GM12878 (cell line): ENCODE measurements around the gene GPR26. TPM values are rescaled to one million over a fixed set of nuclear protein-coding genes. Genes with fewer than 3 reads are reported as not detected.

Experiments used
- ATAC-seq: fragments of 200-7000 bp; cut with Tn5 transposase; 3 replicates; pipeline ENCODE4 v1.9.1; 2020; ENCODE audit warnings: mild to moderate bottlenecking, moderate library complexity
- BruUV-seq: library from RNA; stranded (reverse); fragments of 400-500 nt; replicated peaks from 2 replicates; lab custom pipeline; 2021; lab: Mats Ljungman, UMichigan
- CTCF ChIA-PET: fragments of 300-600 bp; sonication (Branson Sonifier 250); formaldehyde crosslinking; extraction: SDS; loops from one replicate; lab custom pipeline; 2021; ENCODE audit warnings: inconsistent platforms; lab: Yijun Ruan, JAX
- POLR2A ChIA-PET: fragments of 350-600 bp; formaldehyde crosslinking; extraction: SDS; loops from one replicate; lab custom pipeline; 2021; ENCODE audit warnings: inconsistent platforms; lab: Charles Lee
- RAD21 ChIA-PET: fragments of 300-600 bp; sonication (Branson Sonifier 250); formaldehyde crosslinking; loops from one replicate; lab custom pipeline; 2023; ENCODE audit warnings: antibody characterized with exemption; ENCODE audit not compliant: unreplicated experiment; lab: Charles Lee
- SMC1A ChIA-PET: fragments of 300-600 bp; sonication (Branson Sonifier 250); formaldehyde crosslinking; loops from one replicate; lab custom pipeline; 2023; ENCODE audit not compliant: unreplicated experiment, uncharacterized antibody; lab: Charles Lee
- DNase-seq: peaks from one replicate; pipeline ENCODE4 v3.0.0-alpha.2; 2011; ENCODE audit warnings: low read depth, low spot score
- FAIRE-seq: peaks from 3 replicates; lab custom pipeline; 2011; peaks lifted over from hg19 to GRCh38; lab: Jason Lieb, UNC
- H2AFZ ChIP-seq: 2 replicates; pipeline ENCODE4 v1.6.0; 2011; ENCODE audit warnings: low read depth, low read length, control low read depth; ENCODE audit not compliant: control insufficient read depth
- H3K27ac ChIP-seq: 2 replicates; pipeline ENCODE4 v1.5.1; 2011; ENCODE audit warnings: control low read depth; ENCODE audit not compliant: control insufficient read depth, insufficient read depth
- H3K27me3 ChIP-seq, 2 experiments: replicated peaks in 1 of 2; 2 replicates each; pipeline versions ENCODE4 v1.6.0 to v1.6.1; 2011; ENCODE audit warnings: low read length in 1 of 2; ENCODE audit not compliant: control insufficient read depth in 2 of 2, insufficient read depth in 2 of 2
- H3K36me3 ChIP-seq, 2 experiments: 2 replicates each; pipeline ENCODE4 v1.5.1; 2011; ENCODE audit warnings: low read length in 1 of 2; ENCODE audit not compliant: control insufficient read depth in 2 of 2, insufficient read depth in 2 of 2
- H3K4me1 ChIP-seq: 2 replicates; pipeline ENCODE4 v1.6.1; 2011; ENCODE audit warnings: mild to moderate bottlenecking, low read length, moderate library complexity, mixed read lengths; ENCODE audit not compliant: control insufficient read depth, insufficient read depth
- H3K4me2 ChIP-seq: 2 replicates; pipeline ENCODE4 v1.6.0; 2011; ENCODE audit warnings: control low read depth; ENCODE audit not compliant: control insufficient read depth, insufficient read depth
- H3K4me3 ChIP-seq: fragments of 200-600 bp; sonication (generic); 2 replicates; pipeline ENCODE4 v1.5.1; 2016
- H3K79me2 ChIP-seq: 2 replicates; pipeline ENCODE4 v1.6.0; 2011; ENCODE audit warnings: low read length; ENCODE audit not compliant: control insufficient read depth, insufficient read depth
- H3K9ac ChIP-seq: 2 replicates; pipeline ENCODE4 v1.8.0; 2011; ENCODE audit warnings: low read length, control low read depth, mixed read lengths; ENCODE audit not compliant: control insufficient read depth, insufficient read depth
- H3K9me3 ChIP-seq: replicated peaks from 3 replicates; pipeline ENCODE4 v1.5.1; 2011; ENCODE audit warnings: mild to moderate bottlenecking, low read length; ENCODE audit not compliant: control insufficient read depth, insufficient read depth
- H4K20me1 ChIP-seq: 2 replicates; pipeline ENCODE4 v1.6.0; 2011; ENCODE audit not compliant: control insufficient read depth, insufficient read depth
- BCL11A ChIP-seq: IDR thresholded peaks from 2 replicates; pipeline ENCODE4 v1.6.1; 2011; ENCODE audit warnings: low read depth, low read length
- BCL3 ChIP-seq: IDR thresholded peaks from 2 replicates; pipeline ENCODE4 v1.6.1; 2011; ENCODE audit warnings: borderline replicate concordance, low read depth, mild to moderate bottlenecking, moderate library complexity, low read length; ENCODE audit not compliant: insufficient read depth, poor library complexity, severe bottlenecking
- CHD1 ChIP-seq: IDR thresholded peaks from 2 replicates; pipeline ENCODE4 v1.6.1; 2012; ENCODE audit warnings: low read depth, low read length, improper control_type of control experiment
- GATAD2B ChIP-seq: fragments of 450-650 bp; conservative IDR thresholded peaks from 2 replicates; pipeline ENCODE4 v1.6.1; 2017; ENCODE audit warnings: low read depth, mild to moderate bottlenecking, moderate library complexity
- IKZF2 ChIP-seq, 2 experiments: fragments of 450-650 bp; IDR thresholded peaks; 2 replicates each; pipeline ENCODE4 v1.6.1; 2017; ENCODE audit warnings: mild to moderate bottlenecking in 2 of 2, moderate library complexity in 2 of 2
- LARP7 ChIP-seq: fragments of 450-650 bp; IDR thresholded peaks from 2 replicates; pipeline ENCODE4 v1.6.1; 2017; ENCODE audit warnings: mild to moderate bottlenecking
- MTA3 ChIP-seq: IDR thresholded peaks from 2 replicates; pipeline ENCODE4 v1.6.1; 2012; ENCODE audit warnings: low read length, inconsistent platforms, borderline replicate concordance
- NR2F1 ChIP-seq: fragments of 450-650 bp; conservative IDR thresholded peaks from 2 replicates; pipeline ENCODE4 v1.6.1; 2017; ENCODE audit warnings: mild to moderate bottlenecking
- RCOR1 ChIP-seq: conservative IDR thresholded peaks from 2 replicates; pipeline ENCODE4 v1.6.1; 2012; ENCODE audit warnings: low read depth, low read length, improper control_type of control experiment
- RFX5 ChIP-seq: IDR thresholded peaks from 2 replicates; pipeline ENCODE4 v1.6.1; 2011; ENCODE audit warnings: low read depth, low read length, improper control_type of control experiment
- STAT1 ChIP-seq: fragments of 450-650 bp; conservative IDR thresholded peaks from 2 replicates; pipeline ENCODE4 v1.6.1; 2014; ENCODE audit warnings: antibody characterized with exemption, mild to moderate bottlenecking
- TARDBP ChIP-seq: IDR thresholded peaks from 2 replicates; pipeline ENCODE4 v1.6.1; 2016; ENCODE audit warnings: borderline replicate concordance
- TCF3 ChIP-seq: IDR thresholded peaks from 2 replicates; pipeline ENCODE4 v1.6.1; 2012; ENCODE audit warnings: low read depth, mild to moderate bottlenecking, low read length, borderline replicate concordance; ENCODE audit not compliant: insufficient read depth
- WGBS: methylation state at CpG from one replicate; pipeline ENCODE4 v1.1.6; 2016; ENCODE audit warnings: low lambda C conversion rate; ENCODE audit not compliant: insufficient replicate concordance, insufficient coverage; ENCODE audit errors: missing lambda C conversion rate; 5-methylcytosine and 5-hydroxymethylcytosine counted together
- in situ Hi-C: fragments of 300-500 bp; cut with MboI; formaldehyde crosslinking; loops from 9 replicates; pipeline ENCODE4 v1.14.3; 2018; ENCODE audit warnings: mixed read lengths
- intact Hi-C: fragments of 100-400 bp; cut with micrococcal nuclease; formaldehyde crosslinking; loops from one replicate; pipeline ENCODE4 v1.14.2; 2022; ENCODE audit not compliant: unreplicated experiment
- polyA plus RNA-seq, 11 experiments: library from polyadenylated mRNA; depleted of rRNA in 4 of 11; unstranded in 6 of 11; stranded (reverse) in 5 of 11; fragments of >200 nt; fragmentation: Nextera tagmentation in 4 of 11; fragmentation: Illumina TruSeq in 1 of 11; extraction: Ambion mirVana in 4 of 11; extraction: Trizol in 1 of 11; gene quantifications; 1 replicate in 1 of 11; 2 replicates in 10 of 11; pipeline versions ENCODE4 v1.2.1 to v1.2.3, GENCODE V29; 2011 to 2016; ENCODE audit warnings: inconsistent platforms in 2 of 11, missing spikeins in 2 of 11, low read depth in 1 of 11
- total RNA-seq, 4 experiments: library from RNA; depleted of rRNA in 3 of 4; stranded (reverse); fragments of >200 nt in 3 of 4; fragmentation: Illumina TruSeq in 1 of 4; extraction: Trizol in 1 of 4; gene quantifications; 2 replicates each; pipeline versions ENCODE4 v1.2.1 to v1.2.3, GENCODE V29; 2013 to 2021
- TF ChIP-seq, protein P1 (sequence below): IDR thresholded peaks from 2 replicates; pipeline ENCODE4 v1.6.1; 2011; ENCODE audit warnings: borderline replicate concordance, low read depth, mild to moderate bottlenecking, moderate library complexity, mixed read lengths, low read length; ENCODE audit not compliant: insufficient read depth; ENCODE audit errors: extremely low read length
- TF ChIP-seq, protein P2 (sequence below): fragments of 450-650 bp; formaldehyde crosslinking; IDR thresholded peaks from 2 replicates; pipeline ENCODE4 v1.4.0; 2020; ENCODE audit warnings: mild to moderate bottlenecking, moderate library complexity

GPR26 gene
- total and polyA plus RNA-seq, 10 of the 15 experiments (the other 5 are each of a cell fraction or from before 2014, with no cell fraction given), result 0.01 to 0.03 TPM; not detected in 8

DNA sequence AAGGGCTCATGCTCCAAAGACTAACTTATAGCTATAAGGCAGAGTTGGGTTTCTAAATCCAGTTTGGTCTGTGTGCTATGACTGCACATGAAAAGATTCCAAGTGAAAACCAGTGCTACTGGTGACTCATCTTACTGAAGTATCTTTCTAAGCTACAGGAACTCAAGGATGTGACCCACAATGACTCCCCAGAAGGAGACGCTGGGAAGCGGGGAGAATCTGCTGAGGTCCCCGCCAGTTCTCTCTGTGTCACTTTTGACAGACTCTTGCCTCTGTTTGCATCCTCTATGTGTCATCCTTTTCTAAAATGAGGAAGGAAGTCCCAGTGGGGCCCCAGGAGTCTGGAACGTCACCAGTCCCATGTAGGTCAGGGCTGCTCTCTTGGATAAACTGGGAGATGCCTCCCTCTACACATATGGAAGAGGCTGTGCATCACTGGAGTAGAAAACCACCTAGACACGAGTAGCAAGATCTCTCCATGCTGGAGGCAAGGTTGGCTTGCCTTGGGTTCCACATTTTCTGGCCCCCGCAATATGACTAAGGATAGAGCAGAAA lies 28.8 kb upstream of the GPR26 start:
- FAIRE-seq, result no peak
- 13% methylated on average over 6 of the region's 6 CpGs for WGBS

More for the DNA sequence above, 28.8 kb upstream of the GPR26 start:
- in situ Hi-C loops, result no loop called here
- ATAC-seq (no peak), DNase-seq (no peak)
- intact Hi-C loops, result no loop called here
- Histone ChIP-seq H3K79me2 (no peaks in the 10 kb centered on the region), H3K36me3 (no peaks in the 10 kb centered on the region), H3K4me1 (no peaks in the 10 kb centered on the region), H3K9ac (no peak overlapping the region), H3K27me3 (peaks cover 3 to 9% of the 10 kb centered on the region in 2 experiments; a peak in 2 of 4 replicates), H3K27ac (no peak overlapping the region), H4K20me1 (no peaks in the 10 kb centered on the region), H3K4me3 (no peak overlapping the region), H3K9me3 (no peaks in the 10 kb centered on the region), H3K4me2 (no peak overlapping the region), H2AFZ (no peak overlapping the region)
- BruUV-seq, result no TSS peak
- ChIA-PET RAD21 (no interaction called here), SMC1A (interaction anchor here (0.6 kb wide), 1 partner anchor 16 kb away, joined by 3 read pairs; no protein-coding TSS in a partner anchor), POLR2A (interaction anchor here (0.6 kb wide), 1 partner anchor 92 kb away, joined by 3 read pairs; no protein-coding TSS in a partner anchor), CTCF (interaction anchor here (0.6 kb wide), 1 partner anchor 1285 kb away, joined by 3 read pairs; no protein-coding TSS in a partner anchor)
- TF ChIP-seq NR2F1 (no peak), BCL11A (no peak), TARDBP (no peak), STAT1 (no peak), LARP7 (no peak), IKZF2 (IDR thresholded peaks at IDR 0.05) (no peak), BCL3 (no peak), GATAD2B (no peak), TCF3 (no peak), MTA3 (no peak), RFX5 (no peak), RCOR1 (no peak), CHD1 (no peak)
- TF ChIP-seq, protein P1, sequence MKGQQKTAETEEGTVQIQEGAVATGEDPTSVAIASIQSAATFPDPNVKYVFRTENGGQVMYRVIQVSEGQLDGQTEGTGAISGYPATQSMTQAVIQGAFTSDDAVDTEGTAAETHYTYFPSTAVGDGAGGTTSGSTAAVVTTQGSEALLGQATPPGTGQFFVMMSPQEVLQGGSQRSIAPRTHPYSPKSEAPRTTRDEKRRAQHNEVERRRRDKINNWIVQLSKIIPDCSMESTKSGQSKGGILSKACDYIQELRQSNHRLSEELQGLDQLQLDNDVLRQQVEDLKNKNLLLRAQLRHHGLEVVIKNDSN, result no peak
- TF ChIP-seq, protein P2, sequence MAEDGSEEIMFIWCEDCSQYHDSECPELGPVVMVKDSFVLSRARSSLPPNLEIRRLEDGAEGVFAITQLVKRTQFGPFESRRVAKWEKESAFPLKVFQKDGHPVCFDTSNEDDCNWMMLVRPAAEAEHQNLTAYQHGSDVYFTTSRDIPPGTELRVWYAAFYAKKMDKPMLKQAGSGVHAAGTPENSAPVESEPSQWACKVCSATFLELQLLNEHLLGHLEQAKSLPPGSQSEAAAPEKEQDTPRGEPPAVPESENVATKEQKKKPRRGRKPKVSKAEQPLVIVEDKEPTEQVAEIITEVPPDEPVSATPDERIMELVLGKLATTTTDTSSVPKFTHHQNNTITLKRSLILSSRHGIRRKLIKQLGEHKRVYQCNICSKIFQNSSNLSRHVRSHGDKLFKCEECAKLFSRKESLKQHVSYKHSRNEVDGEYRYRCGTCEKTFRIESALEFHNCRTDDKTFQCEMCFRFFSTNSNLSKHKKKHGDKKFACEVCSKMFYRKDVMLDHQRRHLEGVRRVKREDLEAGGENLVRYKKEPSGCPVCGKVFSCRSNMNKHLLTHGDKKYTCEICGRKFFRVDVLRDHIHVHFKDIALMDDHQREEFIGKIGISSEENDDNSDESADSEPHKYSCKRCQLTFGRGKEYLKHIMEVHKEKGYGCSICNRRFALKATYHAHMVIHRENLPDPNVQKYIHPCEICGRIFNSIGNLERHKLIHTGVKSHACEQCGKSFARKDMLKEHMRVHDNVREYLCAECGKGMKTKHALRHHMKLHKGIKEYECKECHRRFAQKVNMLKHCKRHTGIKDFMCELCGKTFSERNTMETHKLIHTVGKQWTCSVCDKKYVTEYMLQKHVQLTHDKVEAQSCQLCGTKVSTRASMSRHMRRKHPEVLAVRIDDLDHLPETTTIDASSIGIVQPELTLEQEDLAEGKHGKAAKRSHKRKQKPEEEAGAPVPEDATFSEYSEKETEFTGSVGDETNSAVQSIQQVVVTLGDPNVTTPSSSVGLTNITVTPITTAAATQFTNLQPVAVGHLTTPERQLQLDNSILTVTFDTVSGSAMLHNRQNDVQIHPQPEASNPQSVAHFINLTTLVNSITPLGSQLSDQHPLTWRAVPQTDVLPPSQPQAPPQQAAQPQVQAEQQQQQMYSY (CRISPR knock-in tag), result no peak
